Subcutaneous abdominal adipose tissue (tissue), 5 donors: ENCODE measurements around the gene MZF1.
"Not testable (repeated sequence)": the region's sequence is repeated elsewhere in the genome, so short reads cannot be mapped to it uniquely, and the experiment has no call there.

ENCODE experiments used
- H3K27ac ChIP-seq: one replicate; pipeline ENCODE4 v1.7.0; 2013; ENCODE audit warnings: low read depth, mild to moderate bottlenecking, inconsistent platforms, low read length, moderate library complexity
- H3K27me3 ChIP-seq, 5 donors: one replicate each; pipeline ENCODE4 v1.7.0; 2013; ENCODE audit warnings: low read length in 5 of 5, inconsistent platforms in 1 of 5; ENCODE audit not compliant: control insufficient read depth in 5 of 5, insufficient read depth in 4 of 5
- H3K36me3 ChIP-seq, 5 donors: one replicate each; pipeline ENCODE4 v1.7.0; 2013; ENCODE audit warnings: low read length in 5 of 5; ENCODE audit not compliant: control insufficient read depth in 5 of 5, insufficient read depth in 5 of 5
- H3K4me1 ChIP-seq, 5 donors: one replicate each; pipeline ENCODE4 v1.7.0; 2013; ENCODE audit warnings: low read length in 5 of 5, mild to moderate bottlenecking in 3 of 5, moderate library complexity in 1 of 5; ENCODE audit not compliant: control insufficient read depth in 5 of 5, insufficient read depth in 5 of 5
- H3K4me3 ChIP-seq, 5 donors: one replicate each; pipeline ENCODE4 v1.7.0; 2013; ENCODE audit warnings: low read length in 5 of 5, low read depth in 1 of 5
- H3K9ac ChIP-seq, 5 donors: one replicate each; pipeline ENCODE4 v1.7.0; 2013; ENCODE audit warnings: low read length in 5 of 5, mild to moderate bottlenecking in 4 of 5, moderate library complexity in 3 of 5
- H3K9me3 ChIP-seq, 5 donors: one replicate each; pipeline ENCODE4 v1.7.0; 2013; ENCODE audit warnings: low read length in 5 of 5; ENCODE audit not compliant: control insufficient read depth in 5 of 5
- donor health status: healthy.
- donor health status: healthy.
- donor health status: healthy.
- donor health status: healthy.
- donor health status: healthy.

The MZF1 gene

GRCh38 chr19:58579473-58580142, 6.5 kb upstream of the MZF1 start:
- Histone ChIP-seq H3K4me1 (peaks cover 2 to 19% (median 14%) of the 10 kb centered on the region in 5 donors), H3K27ac (no peak overlapping the region), H3K9me3 (no peaks in the 10 kb centered on the region), H3K27me3 (no peaks in the 10 kb centered on the region), H3K9ac (peak overlapping the region in 1 of 5 donors; percentile 13), H3K36me3 (peaks cover 0 to 30% (median 18%) of the 10 kb centered on the region in 5 donors), H3K4me3 (no peak overlapping the region)

- Histone ChIP-seq H3K27me3 (no peaks in the 10 kb centered on the region), H3K4me1 (peaks cover 2 to 29% (median 27%) of the 10 kb centered on the region in 5 donors), H3K36me3 (peaks cover 0 to 18% (median 13%) of the 10 kb centered on the region in 5 donors), H3K9me3 (no peaks in the 10 kb centered on the region), H3K4me3 (no peak overlapping the region), H3K9ac (no peak overlapping the region), H3K27ac (no peak overlapping the region)
Observed at GRCh38 chr19:58578012-58578925, 5.1 kb upstream of the MZF1 start.

- not testable (repeated sequence) for H3K9ac ChIP-seq, H3K27ac ChIP-seq, H3K4me3 ChIP-seq, H3K27me3 ChIP-seq, H3K9me3 ChIP-seq
- Histone ChIP-seq H3K4me1 (peaks cover 0 to 34% (median 28%) of the 10 kb centered on the region in 5 donors), H3K36me3 (peaks cover 0 to 12% (median 7%) of the 10 kb centered on the region in 5 donors)
Observed at GRCh38 chr19:58577581-58577980, 4.4 kb upstream of the MZF1 start.

- H3K27ac ChIP-seq = peak overlapping the region; percentile 90
- H3K4me1 ChIP-seq = peaks cover 0 to 35% (median 29%) of the 10 kb centered on the region in 5 donors
Observed at GRCh38 chr19:58575183-58576041, 2.3 kb upstream of the MZF1 start.

GRCh38 chr19:58573658-58574164, 576 bp upstream of the MZF1 start:
- no peaks in the 10 kb centered on the region for H3K9me3 ChIP-seq
- peak overlapping the region; percentile 65 to 98 (median 97) for H3K4me3 ChIP-seq
- H3K9ac ChIP-seq = peak overlapping the region; percentile 21 to 92 (median 44)
- no peaks in the 10 kb centered on the region for H3K27me3 ChIP-seq
- peaks cover 0 to 26% (median 7%) of the 10 kb centered on the region in 5 donors for H3K36me3 ChIP-seq
- peak overlapping the region; percentile 93 for H3K27ac ChIP-seq
- peaks cover 0 to 35% (median 29%) of the 10 kb centered on the region in 5 donors for H3K4me1 ChIP-seq

More at GRCh38 chr19:58575183-58576041, 2.3 kb upstream of the MZF1 start:
- Histone ChIP-seq H3K4me3 (peak overlapping the region; percentile 76 to 89 (median 81)), H3K36me3 (peaks cover 0 to 9% (median 3%) of the 10 kb centered on the region in 5 donors), H3K9ac (peak overlapping the region; percentile 75 to 90 (median 83)), H3K27me3 (no peaks in the 10 kb centered on the region), H3K9me3 (no peaks in the 10 kb centered on the region)

GRCh38 chr19:58572026-58572817, 913 bp downstream of the MZF1 start:
- H3K27ac ChIP-seq = peak overlapping the region; percentile 93
- H3K27me3 ChIP-seq = no peaks in the 10 kb centered on the region
- H3K9me3 ChIP-seq = no peaks in the 10 kb centered on the region
- H3K4me3 ChIP-seq = peak overlapping the region; percentile 86 to 98 (median 97)
- peak overlapping the region in 3 of 5 donors; percentile 82 to 92 (median 88) for H3K9ac ChIP-seq
- peaks cover 0 to 33% (median 10%) of the 10 kb centered on the region in 5 donors for H3K36me3 ChIP-seq
- H3K4me1 ChIP-seq = peaks cover 1 to 35% (median 29%) of the 10 kb centered on the region in 5 donors

- no peak overlapping the region for H3K27ac ChIP-seq
- no peak overlapping the region for H3K4me3 ChIP-seq
Observed at GRCh38 chr19:58571575-58571947, 1.6 kb downstream of the MZF1 start.

GRCh38 chr19:58570770-58571574, 2.2 kb downstream of the MZF1 start:
- no peak overlapping the region for H3K27ac ChIP-seq
- no peaks in the 10 kb centered on the region for H3K27me3 ChIP-seq
- no peak overlapping the region for H3K9ac ChIP-seq
- no peak overlapping the region for H3K4me3 ChIP-seq
- H3K36me3 ChIP-seq = peaks cover 0 to 41% (median 12%) of the 10 kb centered on the region in 5 donors
- H3K9me3 ChIP-seq = no peaks in the 10 kb centered on the region
- H3K4me1 ChIP-seq = peaks cover 2 to 34% (median 27%) of the 10 kb centered on the region in 5 donors

More at GRCh38 chr19:58571575-58571947, 1.6 kb downstream of the MZF1 start:
- Histone ChIP-seq H3K9ac (no peak overlapping the region), H3K36me3 (peaks cover 0 to 38% (median 12%) of the 10 kb centered on the region in 5 donors), H3K9me3 (no peaks in the 10 kb centered on the region), H3K27me3 (no peaks in the 10 kb centered on the region), H3K4me1 (peaks cover 2 to 35% (median 29%) of the 10 kb centered on the region in 5 donors)
